Thyroid gland (tissue), 4 donors: ENCODE data around the gene MTAP. TPM values are rescaled to one million over a fixed set of nuclear protein-coding genes. Genes with fewer than 3 reads are reported as not detected.

Experiments used
- DNase-seq, 2 donors: peaks; one replicate each; pipeline ENCODE4 v3.0.0-alpha.2; 2019
- H3K27ac ChIP-seq, 3 donors: fragments of 200-600 bp; sonication (generic); 1 replicate in 2 of 3; 2 replicates in 1 of 3; pipeline ENCODE4 v1.5.1; 2016 to 2019; ENCODE audit warnings: mild to moderate bottlenecking in 1 of 3, moderate library complexity in 1 of 3
- H3K27me3 ChIP-seq: fragments of 200-600 bp; sonication (generic); one replicate; pipeline ENCODE4 v1.5.1; 2019
- H3K36me3 ChIP-seq, 2 donors: fragments of 200-600 bp; sonication (generic); one replicate each; pipeline ENCODE4 v1.5.1; 2016 to 2019
- H3K4me1 ChIP-seq, 2 donors: fragments of 200-600 bp; sonication (generic); one replicate each; pipeline ENCODE4 v1.5.1; 2017 to 2019
- H3K4me3 ChIP-seq, 3 donors: fragments of 200-600 bp; sonication (generic); replicated peaks in 1 of 3; 1 replicate in 2 of 3; 2 replicates in 1 of 3; pipeline ENCODE4 v1.5.1; 2016; ENCODE audit warnings: mild to moderate bottlenecking in 1 of 3
- H3K9me3 ChIP-seq: fragments of 200-600 bp; sonication (generic); one replicate; pipeline ENCODE4 v1.5.1; 2017
- POLR2A ChIP-seq, 2 donors: fragments of 450-650 bp; IDR thresholded peaks; one replicate each; pipeline ENCODE4 v1.6.1; 2017; ENCODE audit warnings: antibody characterized with exemption in 2 of 2, mild to moderate bottlenecking in 2 of 2, moderate library complexity in 1 of 2
- whole genome bisulfite sequencing, 2 donors: methylation state at CpG; one replicate each; pipeline ENCODE4 v1.1.5; 2017; 5-methylcytosine and 5-hydroxymethylcytosine counted together
- intact Hi-C: fragments of 100-400 bp; cut with DNase I; formaldehyde crosslinking; loops from one replicate; pipeline ENCODE4 v1.15.1; 2023
- total RNA-seq, 4 donors: library from RNA; depleted of rRNA; stranded (reverse); fragments of >200 nt; gene quantifications; one replicate each; pipeline ENCODE4 v1.2.3, GENCODE V29; 2016
- TF ChIP-seq, protein P1 (sequence below), 6 experiments: fragments of 200-600 bp in 3 of 6; fragments of 450-650 bp in 3 of 6; sonication (generic) in 3 of 6; IDR thresholded peaks; one replicate each; pipeline ENCODE4 v1.5.1; 2016 to 2019; ENCODE audit warnings: antibody characterized with exemption in 6 of 6, mild to moderate bottlenecking in 2 of 6, inconsistent platforms in 1 of 6, moderate library complexity in 1 of 6

MTAP gene
- total RNA-seq: 10 to 100 TPM; 17.1 to 24.2 (median 19.1) TPM

DNA sequence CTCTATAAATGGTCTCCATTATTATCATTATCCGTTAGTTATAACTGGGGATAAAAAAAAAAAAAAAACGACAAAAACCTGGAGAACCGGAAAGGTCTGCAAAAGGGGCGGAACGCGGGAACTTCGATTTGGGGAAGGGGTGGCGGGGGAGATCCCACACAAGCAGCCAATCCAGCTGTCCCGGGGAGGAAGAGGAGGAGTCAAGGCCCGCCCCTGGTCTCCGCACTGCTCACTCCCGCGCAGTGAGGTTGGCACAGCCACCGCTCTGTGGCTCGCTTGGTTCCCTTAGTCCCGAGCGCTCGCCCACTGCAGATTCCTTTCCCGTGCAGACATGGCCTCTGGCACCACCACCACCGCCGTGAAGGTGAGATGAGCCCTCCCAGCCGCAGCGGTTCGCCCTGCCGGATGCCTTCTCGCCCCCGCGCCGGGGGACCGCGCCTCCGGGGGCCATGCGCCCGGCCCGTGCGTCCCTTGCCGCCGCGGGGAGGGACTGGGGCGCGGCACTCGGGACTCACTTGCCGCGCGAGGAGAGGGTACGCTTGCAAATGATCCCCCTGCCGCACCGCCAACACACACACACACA lies at the start of gene MTAP:
MTAP (plus strand) TSS at position 219 of the 583 bp plus-strand sequence; CDS start at position 332, 113 bp downstream.
- 0% methylated on average over 24 to 39 of the region's 48 CpGs for WGBS, 2 donors
- H3K4me3 ChIP-seq: peak within 1 kb of the TSS; percentile 70 to 81 (median 73)
- peak; percentile 60 to 92 for TF ChIP-seq POLR2A (IDR thresholded peaks at IDR 0.05)
- TF ChIP-seq, protein P1, sequence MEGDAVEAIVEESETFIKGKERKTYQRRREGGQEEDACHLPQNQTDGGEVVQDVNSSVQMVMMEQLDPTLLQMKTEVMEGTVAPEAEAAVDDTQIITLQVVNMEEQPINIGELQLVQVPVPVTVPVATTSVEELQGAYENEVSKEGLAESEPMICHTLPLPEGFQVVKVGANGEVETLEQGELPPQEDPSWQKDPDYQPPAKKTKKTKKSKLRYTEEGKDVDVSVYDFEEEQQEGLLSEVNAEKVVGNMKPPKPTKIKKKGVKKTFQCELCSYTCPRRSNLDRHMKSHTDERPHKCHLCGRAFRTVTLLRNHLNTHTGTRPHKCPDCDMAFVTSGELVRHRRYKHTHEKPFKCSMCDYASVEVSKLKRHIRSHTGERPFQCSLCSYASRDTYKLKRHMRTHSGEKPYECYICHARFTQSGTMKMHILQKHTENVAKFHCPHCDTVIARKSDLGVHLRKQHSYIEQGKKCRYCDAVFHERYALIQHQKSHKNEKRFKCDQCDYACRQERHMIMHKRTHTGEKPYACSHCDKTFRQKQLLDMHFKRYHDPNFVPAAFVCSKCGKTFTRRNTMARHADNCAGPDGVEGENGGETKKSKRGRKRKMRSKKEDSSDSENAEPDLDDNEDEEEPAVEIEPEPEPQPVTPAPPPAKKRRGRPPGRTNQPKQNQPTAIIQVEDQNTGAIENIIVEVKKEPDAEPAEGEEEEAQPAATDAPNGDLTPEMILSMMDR (IDR thresholded peaks at IDR 0.05): no peak
- peak; percentile 95 to 96 for DNase-seq
- no peaks in the 10 kb centered on the region for H3K27me3 ChIP-seq
- no peaks in the 10 kb centered on the region for H3K36me3 ChIP-seq
- H3K9me3 ChIP-seq: no peaks in the 10 kb centered on the region
- H3K27ac ChIP-seq: peak within 1 kb of the TSS; percentile 80 to 90 (median 86)
- intact Hi-C loops: loop anchor here (5.0 to 10.0 kb wide), 2 partner anchors 205 to 432 kb away; partner anchors contain the start of gene CDKN2B
- peaks cover 7 to 10% of the 10 kb centered on the region in 2 donors for H3K4me1 ChIP-seq

DNA sequence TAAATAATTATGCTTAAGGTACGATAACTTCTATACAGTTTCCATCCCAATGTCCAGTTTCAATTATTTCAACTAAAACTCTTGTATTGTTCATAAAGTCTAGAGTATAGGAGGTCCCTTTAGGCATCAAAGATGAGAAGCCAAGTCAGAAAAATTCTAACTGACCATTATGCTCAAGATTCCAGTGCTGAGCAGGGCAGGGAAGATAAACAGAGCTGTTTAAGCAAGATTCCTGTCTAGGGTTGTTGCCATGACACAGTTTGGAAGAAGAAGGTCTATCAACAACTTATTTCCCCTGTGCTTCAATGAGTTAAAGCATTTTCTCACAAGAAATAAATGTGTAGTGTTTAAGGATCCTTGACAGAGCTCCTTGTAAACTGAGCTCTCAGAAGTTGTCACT lies 48.9 kb upstream of the MTAP start:
- H3K9me3 ChIP-seq: no peaks in the 10 kb centered on the region
- H3K27ac ChIP-seq: no peak overlapping the region
- WGBS, 2 donors: 94 to 100% methylated on average over 1 of the region's 1 CpG
- intact Hi-C loops: no loop called here
- H3K4me3 ChIP-seq: no peak overlapping the region
- DNase-seq: no peak
- no peak for TF ChIP-seq POLR2A (IDR thresholded peaks at IDR 0.05)
- TF ChIP-seq, protein P1 (IDR thresholded peaks at IDR 0.05): no peak
- H3K27me3 ChIP-seq: no peaks in the 10 kb centered on the region
- H3K36me3 ChIP-seq: no peaks in the 10 kb centered on the region
- H3K4me1 ChIP-seq: no peaks in the 10 kb centered on the region

DNA sequence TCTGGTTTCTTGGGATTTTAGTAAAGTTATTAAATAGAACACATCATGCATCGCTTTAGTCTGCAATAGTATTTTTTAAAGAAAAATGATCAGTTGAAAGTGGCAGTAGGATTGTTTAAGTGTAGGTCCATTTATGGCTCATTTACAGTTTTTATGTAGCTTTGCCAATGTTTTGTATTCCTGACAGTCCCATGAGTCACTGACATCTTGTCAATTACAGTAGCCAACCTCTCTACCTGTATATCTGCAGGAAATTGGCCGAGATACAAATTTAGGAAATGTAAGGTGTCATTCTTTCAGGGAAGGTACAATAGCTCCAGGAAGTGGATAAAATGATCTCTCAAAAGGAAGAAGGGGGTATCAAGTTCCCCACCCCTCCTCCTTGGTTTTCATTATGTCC lies 47.7 kb upstream of the MTAP start:
- no peak for TF ChIP-seq POLR2A (IDR thresholded peaks at IDR 0.05)
- TF ChIP-seq, protein P1 (IDR thresholded peaks at IDR 0.05): no peak
- no peaks in the 10 kb centered on the region for H3K36me3 ChIP-seq
- DNase-seq: no peak
- H3K27me3 ChIP-seq: no peaks in the 10 kb centered on the region
- no peaks in the 10 kb centered on the region for H3K9me3 ChIP-seq
- intact Hi-C loops: no loop called here
- WGBS, 2 donors: 76 to 90% methylated on average over 2 of the region's 2 CpGs
- H3K4me1 ChIP-seq: no peaks in the 10 kb centered on the region
- H3K4me3 ChIP-seq: no peak overlapping the region
- H3K27ac ChIP-seq: no peak overlapping the region

DNA sequence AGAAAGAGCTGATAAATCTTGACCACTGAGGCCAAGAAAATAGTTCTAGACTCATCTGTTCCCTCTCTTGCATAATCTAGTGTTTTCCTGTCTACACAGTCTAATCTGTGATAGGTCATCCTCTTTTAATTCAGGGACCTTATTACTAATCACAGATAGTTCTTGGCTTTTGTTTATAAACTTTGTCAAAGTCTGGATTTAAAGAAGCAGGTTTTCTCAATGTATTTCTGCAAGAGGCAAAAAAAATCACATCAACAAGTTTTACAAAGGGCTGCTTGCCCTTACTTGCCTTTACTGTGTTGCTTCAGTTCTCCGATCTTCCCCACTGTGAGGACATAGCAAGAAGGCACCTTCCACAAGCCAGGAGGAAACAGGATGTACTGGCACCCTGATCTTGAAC lies 43.9 kb upstream of the MTAP start:
- Histone ChIP-seq H3K9me3 (no peaks in the 10 kb centered on the region), H3K27ac (no peak overlapping the region), H3K4me1 (no peaks in the 10 kb centered on the region), H3K4me3 (no peak overlapping the region), H3K36me3 (no peaks in the 10 kb centered on the region), H3K27me3 (no peaks in the 10 kb centered on the region)
- 93 to 100% methylated on average over 1 of the region's 1 CpG for WGBS, 2 donors
- intact Hi-C loops: no loop called here
- no peak for DNase-seq
- no peak for TF ChIP-seq POLR2A (IDR thresholded peaks at IDR 0.05)
- TF ChIP-seq, protein P1 (IDR thresholded peaks at IDR 0.05): no peak

DNA sequence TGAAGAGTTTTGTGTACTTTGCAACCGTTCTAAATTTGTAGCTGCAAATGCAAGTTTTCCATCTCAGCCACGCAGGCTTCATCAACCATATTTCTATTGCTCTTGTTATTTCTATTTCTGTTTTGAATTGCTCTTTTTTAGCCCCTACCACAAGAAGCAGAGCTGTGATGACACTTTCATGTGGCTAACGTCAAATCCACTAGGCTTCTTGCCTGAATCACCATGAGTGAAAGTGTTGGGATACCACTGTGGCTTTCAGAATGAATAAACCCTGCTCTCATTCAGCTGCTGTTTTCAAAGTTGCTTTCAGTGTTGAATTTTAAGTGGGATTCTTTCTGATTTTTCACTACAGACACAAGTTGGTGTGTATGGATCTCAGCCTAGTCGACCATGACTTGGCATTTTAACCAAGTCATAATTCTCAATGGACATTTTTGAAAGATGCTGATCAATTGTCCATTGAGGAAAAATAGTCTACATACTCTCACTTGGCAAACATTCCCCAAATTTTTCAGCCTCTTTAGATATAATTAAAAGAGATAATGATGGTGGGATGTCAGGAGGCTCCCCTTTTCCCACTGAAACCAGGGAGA lies 41.0 kb upstream of the MTAP start:
- WGBS, 2 donors: 63 to 68% methylated on average over 4 of the region's 4 CpGs
- TF ChIP-seq POLR2A (IDR thresholded peaks at IDR 0.05): no peak
- TF ChIP-seq, protein P1 (IDR thresholded peaks at IDR 0.05): no peak
- no peak overlapping the region for H3K4me3 ChIP-seq
- no peaks in the 10 kb centered on the region for H3K9me3 ChIP-seq
- intact Hi-C loops: no loop called here
- H3K27ac ChIP-seq: no peak overlapping the region
- no peaks in the 10 kb centered on the region for H3K36me3 ChIP-seq
- DNase-seq: no peak
- no peaks in the 10 kb centered on the region for H3K4me1 ChIP-seq
- no peaks in the 10 kb centered on the region for H3K27me3 ChIP-seq
